Panc1 (cell line): ENCODE results near the gene MYO1A.

Experiments
- POLR2AphosphoS5 ChIP-seq: IDR thresholded peaks from 2 replicates; pipeline ENCODE4 v1.6.1; 2012; ENCODE audit warnings: mild to moderate bottlenecking, low read depth, low read length, moderate library complexity
- TCF7L2 ChIP-seq: IDR thresholded peaks from 2 replicates; pipeline ENCODE4 v1.6.1; 2011; ENCODE audit warnings: mild to moderate bottlenecking, low read depth, low read length, inconsistent platforms
- TF ChIP-seq, protein P1 (sequence below): fragments of 450-650 bp; IDR thresholded peaks from 2 replicates; pipeline ENCODE4 v1.5.1; 2017; ENCODE audit warnings: mild to moderate bottlenecking
- TF ChIP-seq, protein P2 (sequence below), 2 experiments: IDR thresholded peaks; 2 replicates each; pipeline ENCODE4 v1.6.1; 2011 to 2012; ENCODE audit warnings: low read depth in 2 of 2, control low read depth in 1 of 2, low read length in 1 of 2, mild to moderate bottlenecking in 1 of 2, moderate library complexity in 1 of 2; ENCODE audit not compliant: insufficient read depth in 1 of 2

- TF ChIP-seq, protein P1, sequence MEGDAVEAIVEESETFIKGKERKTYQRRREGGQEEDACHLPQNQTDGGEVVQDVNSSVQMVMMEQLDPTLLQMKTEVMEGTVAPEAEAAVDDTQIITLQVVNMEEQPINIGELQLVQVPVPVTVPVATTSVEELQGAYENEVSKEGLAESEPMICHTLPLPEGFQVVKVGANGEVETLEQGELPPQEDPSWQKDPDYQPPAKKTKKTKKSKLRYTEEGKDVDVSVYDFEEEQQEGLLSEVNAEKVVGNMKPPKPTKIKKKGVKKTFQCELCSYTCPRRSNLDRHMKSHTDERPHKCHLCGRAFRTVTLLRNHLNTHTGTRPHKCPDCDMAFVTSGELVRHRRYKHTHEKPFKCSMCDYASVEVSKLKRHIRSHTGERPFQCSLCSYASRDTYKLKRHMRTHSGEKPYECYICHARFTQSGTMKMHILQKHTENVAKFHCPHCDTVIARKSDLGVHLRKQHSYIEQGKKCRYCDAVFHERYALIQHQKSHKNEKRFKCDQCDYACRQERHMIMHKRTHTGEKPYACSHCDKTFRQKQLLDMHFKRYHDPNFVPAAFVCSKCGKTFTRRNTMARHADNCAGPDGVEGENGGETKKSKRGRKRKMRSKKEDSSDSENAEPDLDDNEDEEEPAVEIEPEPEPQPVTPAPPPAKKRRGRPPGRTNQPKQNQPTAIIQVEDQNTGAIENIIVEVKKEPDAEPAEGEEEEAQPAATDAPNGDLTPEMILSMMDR, result no peak
- TF ChIP-seq TCF7L2 (no peak), POLR2AphosphoS5 (no peak)
- TF ChIP-seq, protein P2, sequence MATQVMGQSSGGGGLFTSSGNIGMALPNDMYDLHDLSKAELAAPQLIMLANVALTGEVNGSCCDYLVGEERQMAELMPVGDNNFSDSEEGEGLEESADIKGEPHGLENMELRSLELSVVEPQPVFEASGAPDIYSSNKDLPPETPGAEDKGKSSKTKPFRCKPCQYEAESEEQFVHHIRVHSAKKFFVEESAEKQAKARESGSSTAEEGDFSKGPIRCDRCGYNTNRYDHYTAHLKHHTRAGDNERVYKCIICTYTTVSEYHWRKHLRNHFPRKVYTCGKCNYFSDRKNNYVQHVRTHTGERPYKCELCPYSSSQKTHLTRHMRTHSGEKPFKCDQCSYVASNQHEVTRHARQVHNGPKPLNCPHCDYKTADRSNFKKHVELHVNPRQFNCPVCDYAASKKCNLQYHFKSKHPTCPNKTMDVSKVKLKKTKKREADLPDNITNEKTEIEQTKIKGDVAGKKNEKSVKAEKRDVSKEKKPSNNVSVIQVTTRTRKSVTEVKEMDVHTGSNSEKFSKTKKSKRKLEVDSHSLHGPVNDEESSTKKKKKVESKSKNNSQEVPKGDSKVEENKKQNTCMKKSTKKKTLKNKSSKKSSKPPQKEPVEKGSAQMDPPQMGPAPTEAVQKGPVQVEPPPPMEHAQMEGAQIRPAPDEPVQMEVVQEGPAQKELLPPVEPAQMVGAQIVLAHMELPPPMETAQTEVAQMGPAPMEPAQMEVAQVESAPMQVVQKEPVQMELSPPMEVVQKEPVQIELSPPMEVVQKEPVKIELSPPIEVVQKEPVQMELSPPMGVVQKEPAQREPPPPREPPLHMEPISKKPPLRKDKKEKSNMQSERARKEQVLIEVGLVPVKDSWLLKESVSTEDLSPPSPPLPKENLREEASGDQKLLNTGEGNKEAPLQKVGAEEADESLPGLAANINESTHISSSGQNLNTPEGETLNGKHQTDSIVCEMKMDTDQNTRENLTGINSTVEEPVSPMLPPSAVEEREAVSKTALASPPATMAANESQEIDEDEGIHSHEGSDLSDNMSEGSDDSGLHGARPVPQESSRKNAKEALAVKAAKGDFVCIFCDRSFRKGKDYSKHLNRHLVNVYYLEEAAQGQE (IDR thresholded peaks at IDR 0.05; ENCODE audit: insufficient read depth in 1 of 2, low read depth in 2 of 2, low read length in 1 of 2), result no peak
These were observed 61.7 kb downstream of the MYO1A start for GRCh38 chr12:56988207-56988739.
